ENCODE data around the gene MECP2. TPM values are rescaled to one million over a fixed set of nuclear protein-coding genes. Genes with fewer than 3 reads are reported as not detected.

The MECP2 gene
- total and polyA plus RNA-seq, 10 of the 15 experiments (the other 5 are each of a cell fraction or from before 2014, with no cell fraction given): 1.3 to 32.7 (median 13.7) TPM

DNA sequence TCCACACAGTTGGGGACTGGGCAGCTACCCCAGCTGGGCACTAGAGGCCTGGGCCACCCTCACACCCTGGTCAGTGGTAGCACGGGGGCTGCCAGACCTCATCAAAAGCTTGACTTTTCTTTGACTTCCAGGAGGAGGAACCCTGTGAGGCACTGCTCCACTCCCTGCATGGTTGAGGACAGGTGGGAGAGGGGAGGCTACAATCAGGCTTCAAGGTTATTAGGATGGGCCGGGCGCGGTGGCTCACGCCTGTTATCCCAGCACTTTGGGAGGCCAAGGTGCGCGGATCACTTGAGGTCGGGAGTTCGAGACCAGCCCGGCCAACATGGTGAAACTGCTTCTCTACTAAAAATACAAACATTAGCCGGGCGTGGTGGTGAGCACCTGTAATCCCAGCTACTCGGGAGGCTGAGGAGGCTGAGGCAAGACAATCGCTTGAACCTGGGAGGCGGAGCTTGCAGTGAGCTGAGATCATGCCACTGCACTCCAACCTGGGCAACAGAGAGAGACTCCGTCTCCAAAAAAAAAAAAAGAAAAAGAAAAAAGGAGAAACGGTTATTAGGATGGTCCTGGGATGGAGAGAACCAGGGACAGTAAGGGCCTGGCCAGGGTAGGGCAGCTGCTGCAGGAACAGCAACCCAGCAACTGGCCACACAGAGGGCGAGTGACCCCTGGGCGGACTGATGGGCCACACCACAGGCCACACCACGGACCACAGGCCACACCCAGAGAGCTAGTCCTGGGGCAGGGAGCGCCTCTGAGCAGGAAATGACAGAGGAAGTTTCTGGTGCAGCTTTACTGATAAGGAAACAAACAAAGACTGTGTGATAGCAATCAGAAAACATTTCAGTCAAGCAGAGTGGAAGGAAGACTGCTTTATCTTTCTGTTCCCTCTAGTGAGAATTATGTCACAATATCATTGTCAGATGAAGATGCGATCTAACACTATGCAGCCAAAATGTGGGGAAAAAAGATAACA, 26.0 kb upstream of the MECP2 start:
- Histone ChIP-seq H3K27ac (ENCODE audit: control insufficient read depth, insufficient read depth) (no peak overlapping the region), H3K9ac (ENCODE audit: control insufficient read depth, insufficient read depth, low read length) (no peak overlapping the region), H3K79me2 (ENCODE audit: control insufficient read depth, insufficient read depth, low read length) (no peaks in the 10 kb centered on the region), H3K4me1 (ENCODE audit: control insufficient read depth, insufficient read depth, low read length) (no peaks in the 10 kb centered on the region), H3K4me2 (ENCODE audit: control insufficient read depth, insufficient read depth) (no peak overlapping the region), H3K27me3 (replicated peaks in 1 of 2; ENCODE audit: control insufficient read depth in 2 of 2, insufficient read depth in 2 of 2, low read length in 1 of 2) (no peaks in the 10 kb centered on the region), H4K20me1 (ENCODE audit: control insufficient read depth, insufficient read depth) (no peaks in the 10 kb centered on the region), H2AFZ (ENCODE audit: control insufficient read depth, low read depth, low read length) (no peak overlapping the region), H3K4me3 (no peak overlapping the region), H3K36me3 (ENCODE audit: control insufficient read depth in 2 of 2, insufficient read depth in 2 of 2, low read length in 1 of 2) (no peaks in the 10 kb centered on the region), H3K9me3 (replicated peaks; ENCODE audit: control insufficient read depth, insufficient read depth, low read length) (no peaks in the 10 kb centered on the region; the same call in 2 of the 3 replicates)
- ChIA-PET CTCF (interaction anchor here (0.6 kb wide), 1 partner anchor 8 kb away, joined by 3 read pairs; no protein-coding TSS in a partner anchor), SMC1A (ENCODE audit: uncharacterized antibody, unreplicated experiment) (no interaction called here), RAD21 (ENCODE audit: unreplicated experiment) (no interaction called here), POLR2A (no interaction called here)
- ATAC-seq (peak; percentile 87), DNase-seq (ENCODE audit: low read depth, low spot score) (no peak), FAIRE-seq (no peak)
- no TSS peak for BruUV-seq (replicated peaks)
- WGBS (ENCODE audit: insufficient coverage, insufficient replicate concordance, low lambda C conversion rate, missing lambda C conversion rate): 50% methylated on average over 21 of the region's 22 CpGs
- no peak for TF ChIP-seq MTA2 (IDR thresholded peaks at IDR 0.05; ENCODE audit: low read depth)
- TF ChIP-seq E2F8 (IDR thresholded peaks at IDR 0.05; ENCODE audit: low read depth, partially characterized antibody): no peak
- no peak for TF ChIP-seq BHLHE40 (IDR thresholded peaks at IDR 0.05; ENCODE audit: borderline replicate concordance in 1 of 2, low read depth in 2 of 2, low read length in 1 of 2)
- TF ChIP-seq IKZF1 (conservative IDR thresholded peaks at IDR 0.05): no peak
- no peak for TF ChIP-seq POLR2A (IDR thresholded peaks at IDR 0.05; ENCODE audit: low read depth, low read length)
- no peak for TF ChIP-seq ZNF217 (IDR thresholded peaks at IDR 0.05)
- TF ChIP-seq CEBPB (IDR thresholded peaks at IDR 0.05; ENCODE audit: borderline replicate concordance in 1 of 2, low read depth in 2 of 2, low read length in 2 of 2): no peak
- no peak for TF ChIP-seq ATF7 (IDR thresholded peaks at IDR 0.05; ENCODE audit: low read depth)
- no peak for TF ChIP-seq LARP7 (IDR thresholded peaks at IDR 0.05)
- intact Hi-C loops (cut with micrococcal nuclease; ENCODE audit: unreplicated experiment) (no loop called here), in situ Hi-C loops (cut with MboI) (no loop called here)

All from GM12878 (cell line).